Measurements from ENCODE around the gene REPS2.

Gene REPS2

GRCh38 chrX:16979226-16979625 lies 32.8 kb downstream of the REPS2 start:
- H3K4me2 ChIP-seq (ENCODE audit: low read depth, low read length) = no peak overlapping the region

GRCh38 chrX:16981209-16981608 lies 34.8 kb downstream of the REPS2 start:
- no peak for TF ChIP-seq CTCF (IDR thresholded peaks at IDR 0.05; ENCODE audit: low read length)
- TF ChIP-seq EZH2phosphoT487 (IDR thresholded peaks at IDR 0.05; ENCODE audit: low read length) = no peak
- TF ChIP-seq EZH2 (optimal IDR thresholded peaks at IDR 0.05; ENCODE audit: low read depth, low read length) = no peak
- H3K27me3 ChIP-seq (replicated peaks; ENCODE audit: insufficient read depth, low read length) = no peaks in the 10 kb centered on the region
- no peak overlapping the region for H3K9ac ChIP-seq (ENCODE audit: low read length)
- no peaks in the 10 kb centered on the region for H3K79me2 ChIP-seq (ENCODE audit: low read length)
- no peaks in the 10 kb centered on the region for H3F3A ChIP-seq (ENCODE audit: insufficient read depth, low read length)
- no peak overlapping the region for H3K27ac ChIP-seq (ENCODE audit: low read length)
- no peak overlapping the region for H2AFZ ChIP-seq (ENCODE audit: low read length)
- no peak overlapping the region for H3K4me2 ChIP-seq (ENCODE audit: low read depth, low read length)
- no peaks in the 10 kb centered on the region for H3K4me1 ChIP-seq (ENCODE audit: low read length)
- no peaks in the 10 kb centered on the region for H3K9me2 ChIP-seq (replicated peaks; ENCODE audit: insufficient read depth, low read length)
- H3K9me3 ChIP-seq (replicated peaks; ENCODE audit: insufficient read depth, low read length) = no peaks in the 10 kb centered on the region
- H3K4me3 ChIP-seq (ENCODE audit: low read length) = no peak overlapping the region
- no peaks in the 10 kb centered on the region for H4K20me1 ChIP-seq (ENCODE audit: insufficient read depth, low read length)
- DNase-seq = no peak
- no peaks in the 10 kb centered on the region for H3K36me3 ChIP-seq (replicated peaks; ENCODE audit: insufficient read depth, low read length)

More at GRCh38 chrX:16979226-16979625, 32.8 kb downstream of the REPS2 start:
- peaks cover 8% of the 10 kb centered on the region; the same call in 1 of the 2 replicates for H3K4me1 ChIP-seq (ENCODE audit: low read length)
- TF ChIP-seq EZH2 (optimal IDR thresholded peaks at IDR 0.05; ENCODE audit: low read depth, low read length) = no peak
- TF ChIP-seq EZH2phosphoT487 (IDR thresholded peaks at IDR 0.05; ENCODE audit: low read length) = no peak
- no peak for TF ChIP-seq CTCF (IDR thresholded peaks at IDR 0.05; ENCODE audit: low read length)
- no peak overlapping the region for H3K9ac ChIP-seq (ENCODE audit: low read length)
- no peak for DNase-seq
- H2AFZ ChIP-seq (ENCODE audit: low read length) = no peak overlapping the region
- no peaks in the 10 kb centered on the region for H3F3A ChIP-seq (ENCODE audit: insufficient read depth, low read length)
- no peaks in the 10 kb centered on the region for H3K9me3 ChIP-seq (replicated peaks; ENCODE audit: insufficient read depth, low read length)
- H3K27ac ChIP-seq (ENCODE audit: low read length) = no peak overlapping the region
- H3K9me2 ChIP-seq (replicated peaks; ENCODE audit: insufficient read depth, low read length) = no peaks in the 10 kb centered on the region
- no peaks in the 10 kb centered on the region for H3K27me3 ChIP-seq (replicated peaks; ENCODE audit: insufficient read depth, low read length)
- no peaks in the 10 kb centered on the region for H3K79me2 ChIP-seq (ENCODE audit: low read length)
- no peak overlapping the region for H3K4me3 ChIP-seq (ENCODE audit: low read length)
- no peaks in the 10 kb centered on the region for H3K36me3 ChIP-seq (replicated peaks; ENCODE audit: insufficient read depth, low read length)
- no peaks in the 10 kb centered on the region for H4K20me1 ChIP-seq (ENCODE audit: insufficient read depth, low read length)

GRCh38 chrX:16981980-16982379 lies 35.5 kb downstream of the REPS2 start:
- Histone ChIP-seq H3K79me2 (ENCODE audit: low read length) (no peaks in the 10 kb centered on the region), H3F3A (ENCODE audit: insufficient read depth, low read length) (no peaks in the 10 kb centered on the region), H3K36me3 (replicated peaks; ENCODE audit: insufficient read depth, low read length) (no peaks in the 10 kb centered on the region), H2AFZ (ENCODE audit: low read length) (no peak overlapping the region), H3K27me3 (replicated peaks; ENCODE audit: insufficient read depth, low read length) (no peaks in the 10 kb centered on the region), H3K9ac (ENCODE audit: low read length) (no peak overlapping the region), H4K20me1 (ENCODE audit: insufficient read depth, low read length) (no peaks in the 10 kb centered on the region), H3K4me3 (ENCODE audit: low read length) (no peak overlapping the region), H3K4me2 (ENCODE audit: low read depth, low read length) (no peak overlapping the region), H3K9me2 (replicated peaks; ENCODE audit: insufficient read depth, low read length) (no peaks in the 10 kb centered on the region), H3K4me1 (ENCODE audit: low read length) (no peaks in the 10 kb centered on the region), H3K27ac (ENCODE audit: low read length) (no peak overlapping the region), H3K9me3 (replicated peaks; ENCODE audit: insufficient read depth, low read length) (no peaks in the 10 kb centered on the region)
- TF ChIP-seq CTCF (IDR thresholded peaks at IDR 0.05; ENCODE audit: low read length) = no peak
- TF ChIP-seq EZH2phosphoT487 (IDR thresholded peaks at IDR 0.05; ENCODE audit: low read length) = no peak
- TF ChIP-seq EZH2 (optimal IDR thresholded peaks at IDR 0.05; ENCODE audit: low read depth, low read length) = no peak
- DNase-seq = no peak
